Ecto neural progenitor cell (in vitro differentiated cells): Measurements from ENCODE around the gene ZDHHC24.

Experiments
- DNase-seq: peaks from one replicate; pipeline ENCODE4 v3.0.0-alpha.2; 2018; ENCODE audit warnings: low spot score

The ZDHHC24 gene

DNA sequence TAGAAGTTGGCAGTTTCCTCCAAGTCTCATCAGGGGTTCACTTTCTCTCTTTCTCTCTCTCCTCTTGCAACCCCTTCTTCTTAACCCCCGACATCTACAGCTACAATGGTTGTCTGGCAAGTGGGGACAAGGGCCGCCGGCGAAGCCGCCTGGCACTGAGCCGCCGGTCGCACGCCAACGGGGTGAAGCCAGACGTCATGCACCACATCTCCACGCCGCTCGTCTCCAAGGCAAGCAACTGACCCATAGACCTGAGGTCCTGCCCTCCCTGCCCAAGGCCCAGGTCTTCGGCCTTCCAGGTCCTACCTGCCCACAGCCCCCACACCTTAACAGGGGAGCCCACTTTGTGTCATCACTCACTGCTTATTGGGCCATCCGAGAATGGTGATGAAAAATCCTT lies 74.7 kb downstream of the ZDHHC24 start:
- DNase-seq, result no peak
